Measurements from ENCODE around the gene PAQR6.

PAQR6 gene

DNA sequence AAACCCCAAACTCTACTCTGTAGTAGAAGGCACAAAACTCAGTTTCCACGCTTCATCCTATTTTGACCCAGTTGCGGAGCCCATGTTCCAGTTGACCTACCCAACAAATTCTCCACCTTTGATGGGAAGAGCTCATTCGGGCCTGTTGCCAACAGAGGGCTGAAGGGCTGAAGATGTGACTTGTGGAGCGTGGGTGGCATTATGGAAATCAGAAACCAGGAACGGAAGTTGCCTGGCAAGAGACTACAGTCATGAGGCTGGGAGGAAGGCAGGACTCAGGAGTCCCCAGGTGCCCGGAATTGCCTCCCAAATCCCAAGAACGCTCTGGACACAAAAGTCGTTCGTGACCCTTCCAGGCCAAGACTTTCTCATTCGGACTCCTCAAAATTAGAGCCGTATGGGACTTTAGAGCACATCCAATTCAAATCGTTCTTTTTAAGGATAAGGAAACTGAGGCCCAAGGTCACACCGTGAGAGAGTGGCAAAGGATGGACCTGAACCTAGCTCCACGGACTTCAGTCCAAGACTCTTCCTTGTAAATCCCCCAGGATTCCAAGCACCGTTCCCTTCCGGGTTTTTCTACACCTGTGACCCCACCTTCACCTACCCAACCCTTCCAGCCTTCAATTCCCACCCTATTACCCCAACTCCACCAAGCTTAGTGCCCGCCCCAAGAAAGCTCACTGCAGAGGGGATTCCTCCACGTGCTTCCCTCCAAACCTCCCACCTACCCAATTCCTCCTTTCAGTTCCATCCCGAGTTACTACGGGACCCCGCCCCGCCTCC lies 34.0 kb upstream of the PAQR6 start:
- H3K4me3 ChIP-seq (replicated peaks; ENCODE audit: low read depth, low read length): peak overlapping the region; percentile 77
- DNase-seq (ENCODE audit: extremely low read depth, low read depth): no peak
- TF ChIP-seq, protein P1, sequence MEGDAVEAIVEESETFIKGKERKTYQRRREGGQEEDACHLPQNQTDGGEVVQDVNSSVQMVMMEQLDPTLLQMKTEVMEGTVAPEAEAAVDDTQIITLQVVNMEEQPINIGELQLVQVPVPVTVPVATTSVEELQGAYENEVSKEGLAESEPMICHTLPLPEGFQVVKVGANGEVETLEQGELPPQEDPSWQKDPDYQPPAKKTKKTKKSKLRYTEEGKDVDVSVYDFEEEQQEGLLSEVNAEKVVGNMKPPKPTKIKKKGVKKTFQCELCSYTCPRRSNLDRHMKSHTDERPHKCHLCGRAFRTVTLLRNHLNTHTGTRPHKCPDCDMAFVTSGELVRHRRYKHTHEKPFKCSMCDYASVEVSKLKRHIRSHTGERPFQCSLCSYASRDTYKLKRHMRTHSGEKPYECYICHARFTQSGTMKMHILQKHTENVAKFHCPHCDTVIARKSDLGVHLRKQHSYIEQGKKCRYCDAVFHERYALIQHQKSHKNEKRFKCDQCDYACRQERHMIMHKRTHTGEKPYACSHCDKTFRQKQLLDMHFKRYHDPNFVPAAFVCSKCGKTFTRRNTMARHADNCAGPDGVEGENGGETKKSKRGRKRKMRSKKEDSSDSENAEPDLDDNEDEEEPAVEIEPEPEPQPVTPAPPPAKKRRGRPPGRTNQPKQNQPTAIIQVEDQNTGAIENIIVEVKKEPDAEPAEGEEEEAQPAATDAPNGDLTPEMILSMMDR (IDR thresholded peaks at IDR 0.05; ENCODE audit: low read depth, low read length, missing control alignments): no peak

DNA sequence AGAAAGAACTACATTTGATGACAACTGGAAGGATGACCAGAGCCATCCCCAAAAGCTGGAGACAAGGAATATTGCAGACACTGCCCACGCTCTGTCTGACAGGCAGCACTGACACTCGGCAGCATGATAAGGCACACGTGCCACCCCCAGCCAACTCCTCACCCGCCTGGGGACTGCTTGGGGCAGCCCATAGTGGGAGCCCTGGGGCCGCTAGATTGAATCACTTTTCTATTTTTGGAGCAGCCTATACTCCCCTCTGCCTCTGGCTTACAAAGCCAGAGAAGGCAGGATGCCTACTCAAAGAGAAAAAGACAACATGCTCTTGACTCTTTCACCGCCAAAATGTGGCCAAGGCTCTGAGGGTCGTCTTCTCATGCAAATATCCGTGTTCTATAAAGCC lies 33.4 kb upstream of the PAQR6 start:
- TF ChIP-seq, protein P1 (IDR thresholded peaks at IDR 0.05; ENCODE audit: low read depth, low read length, missing control alignments): no peak
- peak overlapping the region; percentile 77 for H3K4me3 ChIP-seq (replicated peaks; ENCODE audit: low read depth, low read length)
- no peak for DNase-seq (ENCODE audit: extremely low read depth, low read depth)

DNA sequence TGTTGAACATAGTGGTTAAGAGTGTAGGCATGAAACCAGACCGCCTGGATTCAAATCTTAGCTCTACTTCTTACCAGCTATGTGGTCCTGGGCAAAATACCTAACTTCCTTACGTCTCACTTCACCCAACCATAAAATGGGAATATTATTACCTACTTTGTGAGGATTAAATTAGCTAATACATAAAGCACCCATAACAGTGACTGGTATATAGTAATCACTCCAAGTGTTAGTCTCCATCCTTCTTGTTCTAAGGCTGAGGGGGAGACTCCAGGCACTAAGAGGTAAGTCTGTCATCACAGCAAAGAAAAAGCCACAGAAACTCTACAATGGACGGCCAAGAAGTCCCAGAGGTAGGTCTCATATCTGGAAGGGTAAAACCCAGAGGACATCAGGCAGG lies 32.0 kb upstream of the PAQR6 start:
- DNase-seq (ENCODE audit: extremely low read depth, low read depth): no peak
- H3K4me3 ChIP-seq (replicated peaks; ENCODE audit: low read depth, low read length): no peak overlapping the region
- TF ChIP-seq, protein P1 (IDR thresholded peaks at IDR 0.05; ENCODE audit: low read depth, low read length, missing control alignments): no peak

DNA sequence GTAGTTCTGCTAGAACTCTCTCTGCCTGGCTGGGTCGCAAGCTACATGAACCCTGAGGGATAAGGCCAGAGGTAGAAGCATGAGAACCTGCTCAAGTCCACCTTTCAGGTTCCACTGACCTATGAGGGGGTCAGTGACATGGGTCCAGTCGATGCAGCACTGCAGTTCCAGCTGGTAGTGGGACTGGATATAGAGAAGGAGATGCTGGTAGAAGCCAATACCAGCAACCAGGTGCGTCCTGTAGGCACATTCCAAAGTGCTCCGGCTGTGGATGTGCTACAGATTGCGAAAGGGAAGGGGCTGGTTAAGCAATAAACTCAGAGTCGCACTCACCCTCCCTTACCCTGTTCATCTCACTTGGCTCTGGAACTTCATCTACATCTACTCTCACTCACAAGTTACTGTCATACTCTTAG lies 29.1 kb upstream of the PAQR6 start:
- H3K4me3 ChIP-seq (replicated peaks; ENCODE audit: low read depth, low read length): no peak overlapping the region
- TF ChIP-seq, protein P1 (IDR thresholded peaks at IDR 0.05; ENCODE audit: low read depth, low read length, missing control alignments): no peak
- DNase-seq (ENCODE audit: extremely low read depth, low read depth): no peak

DNA sequence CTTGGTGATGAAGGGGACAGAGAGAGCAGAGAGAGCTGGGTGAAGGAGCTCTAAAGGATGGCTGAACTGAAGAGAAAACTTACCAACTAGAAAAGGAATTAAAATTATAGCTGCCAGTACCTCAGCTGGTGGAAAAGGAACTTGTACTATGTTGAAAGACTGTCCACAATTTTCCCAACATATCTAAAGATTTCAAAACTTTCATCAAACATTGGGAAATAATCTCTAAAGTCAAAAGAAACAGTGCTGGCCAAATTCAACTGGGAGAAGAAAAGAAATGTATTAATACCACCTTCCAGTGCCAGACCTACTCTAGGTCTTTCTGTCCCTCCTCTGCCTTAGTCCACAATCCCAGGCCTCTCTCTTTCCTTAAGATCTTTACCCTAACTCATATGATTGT lies 28.7 kb upstream of the PAQR6 start:
- TF ChIP-seq, protein P1 (IDR thresholded peaks at IDR 0.05; ENCODE audit: low read depth, low read length, missing control alignments): no peak
- DNase-seq (ENCODE audit: extremely low read depth, low read depth): no peak
- H3K4me3 ChIP-seq (replicated peaks; ENCODE audit: low read depth, low read length): no peak overlapping the region

DNA sequence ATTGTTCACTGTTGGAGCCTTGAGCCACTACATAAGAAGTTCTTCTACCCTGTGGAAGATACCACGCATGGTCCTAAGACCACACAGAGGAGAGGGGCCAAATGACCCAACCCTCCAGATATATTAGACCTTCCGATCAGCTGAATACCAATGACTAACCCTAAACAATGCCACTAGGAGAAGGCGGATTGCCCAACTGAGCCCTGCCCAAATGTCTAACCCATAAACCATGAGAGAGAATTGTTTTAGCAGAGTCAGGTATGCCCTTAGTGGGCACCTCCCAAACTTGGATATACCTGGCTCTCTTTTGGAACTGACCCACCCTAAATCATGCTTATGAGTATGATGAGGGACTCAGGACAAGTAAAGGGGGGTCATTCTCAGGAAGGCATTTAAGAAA lies 22.5 kb upstream of the PAQR6 start:
- TF ChIP-seq, protein P1 (IDR thresholded peaks at IDR 0.05; ENCODE audit: low read depth, low read length, missing control alignments): no peak
- H3K4me3 ChIP-seq (replicated peaks; ENCODE audit: low read depth, low read length): no peak overlapping the region
- no peak for DNase-seq (ENCODE audit: extremely low read depth, low read depth)

DNA sequence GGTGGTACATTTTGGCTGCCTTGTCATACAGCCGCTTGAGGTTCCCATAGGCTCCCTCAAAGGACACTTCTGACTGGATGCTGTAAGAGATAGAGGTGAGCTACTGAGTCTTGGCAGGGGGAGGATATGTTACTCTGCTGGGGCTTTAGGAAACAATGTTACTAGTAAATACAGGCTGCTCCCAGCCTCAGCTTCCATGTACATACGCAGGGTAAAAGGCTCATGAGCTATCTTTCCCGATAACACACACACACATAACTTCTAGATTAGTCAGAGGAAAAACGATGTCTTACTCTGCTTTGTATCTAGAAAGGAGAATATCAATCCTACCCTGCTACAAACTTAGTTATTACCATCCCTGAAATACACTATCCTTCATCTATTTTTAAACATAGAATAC lies 20.5 kb upstream of the PAQR6 start:
- H3K4me3 ChIP-seq (replicated peaks; ENCODE audit: low read depth, low read length): no peak overlapping the region
- no peak for DNase-seq (ENCODE audit: extremely low read depth, low read depth)
- TF ChIP-seq, protein P1 (IDR thresholded peaks at IDR 0.05; ENCODE audit: low read depth, low read length, missing control alignments): no peak
